ENCODE measurements around the gene SYT7. TPM values are rescaled to one million over a fixed set of nuclear protein-coding genes. Genes with fewer than 3 reads are reported as not detected.

The SYT7 gene
- total RNA-seq, 1 donor from 2014 or later, result 4.1 TPM

- Mint-ChIP-seq H3K9me3 (no peaks in the 10 kb centered on the region), H3K27me3 (ENCODE audit: low read depth) (no peaks in the 10 kb centered on the region), H3K4me1 (peaks cover 16% of the 10 kb centered on the region), H3K27ac (ENCODE audit: unreplicated experiment) (no peak overlapping the region), H3K36me3 (ENCODE audit: low read depth) (no peaks in the 10 kb centered on the region), H3K4me3 (no peak overlapping the region)
- no peak for DNase-seq (ENCODE audit: low read depth, low spot score)
- no peak for TF ChIP-seq CTCF (conservative IDR thresholded peaks at IDR 0.05)
Measured at GRCh38 chr11:61529537-61530225, 51.2 kb downstream of the SYT7 start.

GRCh38 chr11:61528114-61528513 lies 52.8 kb downstream of the SYT7 start:
- H3K27me3 Mint-ChIP-seq (ENCODE audit: low read depth), result no peaks in the 10 kb centered on the region
- H3K27ac Mint-ChIP-seq (ENCODE audit: unreplicated experiment), result no peak overlapping the region
- TF ChIP-seq CTCF (conservative IDR thresholded peaks at IDR 0.05), result no peak
- DNase-seq (ENCODE audit: low read depth, low spot score), result no peak
- no peak overlapping the region for H3K4me3 Mint-ChIP-seq
- H3K36me3 Mint-ChIP-seq (ENCODE audit: low read depth), result no peaks in the 10 kb centered on the region
- no peaks in the 10 kb centered on the region for H3K9me3 Mint-ChIP-seq
- H3K4me1 Mint-ChIP-seq, result peaks cover 16% of the 10 kb centered on the region

GRCh38 chr11:61526956-61527731 lies 53.7 kb downstream of the SYT7 start:
- Mint-ChIP-seq H3K4me1 (peaks cover 16% of the 10 kb centered on the region), H3K27ac (ENCODE audit: unreplicated experiment) (no peak overlapping the region), H3K27me3 (ENCODE audit: low read depth) (no peaks in the 10 kb centered on the region), H3K36me3 (ENCODE audit: low read depth) (no peaks in the 10 kb centered on the region), H3K4me3 (no peak overlapping the region), H3K9me3 (no peaks in the 10 kb centered on the region)
- no peak for DNase-seq (ENCODE audit: low read depth, low spot score)
- TF ChIP-seq CTCF (conservative IDR thresholded peaks at IDR 0.05), result no peak

- no peak for DNase-seq (ENCODE audit: low read depth, low spot score)
- no peak overlapping the region for H3K4me3 Mint-ChIP-seq
- peaks cover 16% of the 10 kb centered on the region for H3K4me1 Mint-ChIP-seq
- no peaks in the 10 kb centered on the region for H3K27me3 Mint-ChIP-seq (ENCODE audit: low read depth)
- no peak for TF ChIP-seq CTCF (conservative IDR thresholded peaks at IDR 0.05)
- no peak overlapping the region for H3K27ac Mint-ChIP-seq (ENCODE audit: unreplicated experiment)
- H3K9me3 Mint-ChIP-seq, result no peaks in the 10 kb centered on the region
- H3K36me3 Mint-ChIP-seq (ENCODE audit: low read depth), result no peaks in the 10 kb centered on the region
Measured at GRCh38 chr11:61526229-61526628, 54.6 kb downstream of the SYT7 start.

- TF ChIP-seq CTCF (conservative IDR thresholded peaks at IDR 0.05), result no peak
- no peak overlapping the region for H3K4me3 Mint-ChIP-seq
Measured at GRCh38 chr11:61524963-61525587, 55.8 kb downstream of the SYT7 start.

More at GRCh38 chr11:61524963-61525587, 55.8 kb downstream of the SYT7 start:
- Mint-ChIP-seq H3K27me3 (ENCODE audit: low read depth) (no peaks in the 10 kb centered on the region), H3K36me3 (ENCODE audit: low read depth) (no peaks in the 10 kb centered on the region), H3K4me1 (peaks cover 13% of the 10 kb centered on the region), H3K27ac (ENCODE audit: unreplicated experiment) (peak overlapping the region; percentile 38), H3K9me3 (no peaks in the 10 kb centered on the region)
- no peak for DNase-seq (ENCODE audit: low read depth, low spot score)
